Lung (tissue), 12 donors: ENCODE results near the gene PHF10. TPM values are rescaled to one million over a fixed set of nuclear protein-coding genes. Genes with fewer than 3 reads are reported as not detected.
A peak's percentile ranks its signal among the peaks of the same experiment; 100 is the strongest.

Experiments used
- ATAC-seq: fragments of 200-7000 bp; cut with Tn5 transposase; one replicate; pipeline ENCODE4 v1.9.1; 2020; ENCODE audit warnings: moderate number of reproducible peaks; ENCODE audit not compliant: insufficient read depth, low FRiP score
- DNase-seq, 3 donors: peaks; one replicate each; pipeline ENCODE4 v3.0.0-alpha.2; 2013 to 2017
- H3K27ac ChIP-seq, 2 donors: one replicate each; pipeline ENCODE4 v1.5.1; 2013; ENCODE audit warnings: mild to moderate bottlenecking in 2 of 2, moderate library complexity in 2 of 2, control low read depth in 1 of 2, inconsistent platforms in 1 of 2, low read depth in 1 of 2, low read length in 1 of 2
- H3K27me3 ChIP-seq, 3 donors: one replicate each; pipeline ENCODE4 v1.5.1; 2013; ENCODE audit warnings: low read length in 2 of 3; ENCODE audit not compliant: control insufficient read depth in 3 of 3, insufficient read depth in 3 of 3
- H3K36me3 ChIP-seq, 4 donors: one replicate each; pipeline ENCODE4 v1.5.1; 2013; ENCODE audit warnings: low read length in 4 of 4, mild to moderate bottlenecking in 1 of 4, moderate library complexity in 1 of 4; ENCODE audit not compliant: control insufficient read depth in 4 of 4, insufficient read depth in 4 of 4
- H3K4me1 ChIP-seq, 5 donors: one replicate each; pipeline ENCODE4 v1.5.1; 2013; ENCODE audit warnings: low read length in 5 of 5, mild to moderate bottlenecking in 2 of 5, moderate library complexity in 1 of 5; ENCODE audit not compliant: control insufficient read depth in 5 of 5, insufficient read depth in 5 of 5
- H3K4me3 ChIP-seq: one replicate; pipeline ENCODE4 v1.5.1; 2013; ENCODE audit warnings: mild to moderate bottlenecking, control low read depth, moderate library complexity
- H3K9ac ChIP-seq, 2 donors: one replicate each; pipeline ENCODE4 v1.5.1; 2013; ENCODE audit warnings: low read length in 2 of 2, control low read depth in 1 of 2; ENCODE audit not compliant: insufficient read depth in 1 of 2
- H3K9me3 ChIP-seq, 4 donors: one replicate each; pipeline ENCODE4 v1.5.1; 2013; ENCODE audit warnings: low read length in 3 of 4, mild to moderate bottlenecking in 1 of 4, moderate library complexity in 1 of 4; ENCODE audit not compliant: control insufficient read depth in 4 of 4, insufficient read depth in 3 of 4
- WGBS, 2 donors: extraction: QIAGEN DNeasy Blood & Tissue Kit; methylation state at CpG; one replicate each; pipeline ENCODE4 v1.1.7; 2013; 5-methylcytosine and 5-hydroxymethylcytosine counted together
- polyA plus RNA-seq, 2 donors: library from polyadenylated mRNA; stranded (reverse); fragments of 200-250 nt; gene quantifications; one replicate each; pipeline ENCODE4 v1.2.1, GENCODE V29; 2013
- total RNA-seq, 2 donors: library from RNA; depleted of rRNA in 1 of 2; stranded (reverse); fragments of >200 nt in 1 of 2; gene quantifications; one replicate each; pipeline ENCODE4 v1.2.1, GENCODE V29; 2014 to 2021
- TF ChIP-seq, protein P1 (sequence below): IDR thresholded peaks from 2 replicates; pipeline ENCODE4 v1.5.1; 2012; ENCODE audit warnings: mild to moderate bottlenecking; ENCODE audit errors: control extremely low read depth, extremely low read depth
- donor health status: control.
- donor health status: control.
- donor health status: Bipolar disorder and iron deficiency.
- donor health status: healthy.
- donor health status: DM: yes; HTN: yes; CAD: no.

The PHF10 gene
- total and polyA plus RNA-seq, 4 donors, result 26.0 to 94.9 (median 30.9) TPM

GRCh38 chr6:169741344-169741743, 17.0 kb upstream of the PHF10 start:
- TF ChIP-seq, protein P1, sequence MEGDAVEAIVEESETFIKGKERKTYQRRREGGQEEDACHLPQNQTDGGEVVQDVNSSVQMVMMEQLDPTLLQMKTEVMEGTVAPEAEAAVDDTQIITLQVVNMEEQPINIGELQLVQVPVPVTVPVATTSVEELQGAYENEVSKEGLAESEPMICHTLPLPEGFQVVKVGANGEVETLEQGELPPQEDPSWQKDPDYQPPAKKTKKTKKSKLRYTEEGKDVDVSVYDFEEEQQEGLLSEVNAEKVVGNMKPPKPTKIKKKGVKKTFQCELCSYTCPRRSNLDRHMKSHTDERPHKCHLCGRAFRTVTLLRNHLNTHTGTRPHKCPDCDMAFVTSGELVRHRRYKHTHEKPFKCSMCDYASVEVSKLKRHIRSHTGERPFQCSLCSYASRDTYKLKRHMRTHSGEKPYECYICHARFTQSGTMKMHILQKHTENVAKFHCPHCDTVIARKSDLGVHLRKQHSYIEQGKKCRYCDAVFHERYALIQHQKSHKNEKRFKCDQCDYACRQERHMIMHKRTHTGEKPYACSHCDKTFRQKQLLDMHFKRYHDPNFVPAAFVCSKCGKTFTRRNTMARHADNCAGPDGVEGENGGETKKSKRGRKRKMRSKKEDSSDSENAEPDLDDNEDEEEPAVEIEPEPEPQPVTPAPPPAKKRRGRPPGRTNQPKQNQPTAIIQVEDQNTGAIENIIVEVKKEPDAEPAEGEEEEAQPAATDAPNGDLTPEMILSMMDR, result no peak
- Histone ChIP-seq H3K9me3 (no peaks in the 10 kb centered on the region), H3K27ac (no peak overlapping the region), H3K36me3 (no peaks in the 10 kb centered on the region), H3K4me3 (no peak overlapping the region), H3K9ac (no peak overlapping the region), H3K27me3 (no peaks in the 10 kb centered on the region), H3K4me1 (no peaks in the 10 kb centered on the region)
- DNase-seq (no peak), ATAC-seq (no peak)

- no peak for ATAC-seq
- H3K9me3 ChIP-seq, result no peaks in the 10 kb centered on the region
- no peaks in the 10 kb centered on the region for H3K27me3 ChIP-seq
These were observed 14.8 kb upstream of the PHF10 start for GRCh38 chr6:169738976-169739529.

DNA sequence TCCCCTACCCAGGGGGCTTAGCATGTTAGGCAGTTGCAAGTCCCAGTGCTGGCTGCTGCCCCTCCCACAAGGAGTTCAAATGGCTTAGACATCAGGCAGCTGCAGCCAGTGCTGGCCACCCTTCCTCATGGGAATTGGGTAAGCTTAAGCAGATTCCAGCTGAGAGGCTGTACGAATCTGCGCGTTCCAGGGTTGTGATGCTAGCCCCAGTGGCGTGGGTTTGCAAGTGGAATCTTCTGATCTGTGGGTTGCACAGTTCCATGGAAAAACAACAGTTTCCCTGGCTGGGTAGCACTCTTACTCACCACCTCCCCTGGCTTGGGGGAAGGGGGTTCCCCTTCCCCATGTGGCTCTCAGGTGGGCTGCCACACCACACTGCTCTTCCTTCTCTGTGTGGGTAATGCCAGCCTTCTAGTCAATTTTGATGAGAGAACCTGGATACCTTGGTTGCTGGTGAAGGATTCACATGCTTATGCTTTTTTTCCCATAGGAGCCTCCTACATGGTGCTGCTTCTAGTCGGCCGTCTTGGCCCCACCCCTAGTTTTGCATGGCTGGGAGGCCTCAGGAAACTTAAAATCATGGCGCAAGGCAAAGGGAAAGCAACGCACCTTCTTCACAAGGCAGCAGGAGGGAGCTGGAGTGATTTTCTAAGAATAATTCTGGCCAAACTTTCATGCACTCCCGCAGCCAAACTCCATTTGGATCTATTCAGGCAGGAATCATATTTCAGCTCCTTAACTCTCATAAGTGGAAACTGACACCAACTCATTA, 14.1 kb upstream of the PHF10 start:
- H3K36me3 ChIP-seq, result no peaks in the 10 kb centered on the region
- DNase-seq (peak in 2 of 3 donors; percentile 33 to 54), ATAC-seq (no peak)
- no peak overlapping the region for H3K27ac ChIP-seq
- H3K4me1 ChIP-seq, result no peaks in the 10 kb centered on the region
- no peak overlapping the region for H3K4me3 ChIP-seq
- TF ChIP-seq, protein P1, result no peak
- H3K27me3 ChIP-seq, result no peaks in the 10 kb centered on the region
- 71 to 80% methylated on average over 9 of the region's 9 CpGs for WGBS, 2 donors
- H3K9me3 ChIP-seq, result no peaks in the 10 kb centered on the region
- H3K9ac ChIP-seq, result no peak overlapping the region

More at GRCh38 chr6:169738976-169739529, 14.8 kb upstream of the PHF10 start:
- Histone ChIP-seq H3K4me3 (no peak overlapping the region), H3K9ac (no peak overlapping the region), H3K36me3 (no peaks in the 10 kb centered on the region), H3K4me1 (no peaks in the 10 kb centered on the region), H3K27ac (no peak overlapping the region)
- WGBS, 2 donors, result 86 to 94% methylated on average over 2 of the region's 2 CpGs
- DNase-seq, result peak in 1 of 3 donors; percentile 11
- TF ChIP-seq, protein P1, result no peak
